ENCODE results near the gene ARHGAP32.
"Not testable (repeated sequence)": the region's sequence is repeated elsewhere in the genome, so short reads cannot be mapped to it uniquely, and the experiment has no call there.

Gene ARHGAP32

GRCh38 chr11:128928400-128928799 is 263.7 kb downstream of the ARHGAP32 start:
- no peak for DNase-seq

- DNase-seq = no peak
Measured at GRCh38 chr11:128927683-128928336, 264.3 kb downstream of the ARHGAP32 start.

- DNase-seq = no peak
Measured at GRCh38 chr11:128927108-128927461, 265.0 kb downstream of the ARHGAP32 start.

GRCh38 chr11:128926437-128927107 is 265.6 kb downstream of the ARHGAP32 start:
- no peak for DNase-seq

- DNase-seq = no peak
Measured at GRCh38 chr11:128926000-128926399, 266.1 kb downstream of the ARHGAP32 start.

- no peak for DNase-seq
Measured at GRCh38 chr11:128925250-128925600, 266.9 kb downstream of the ARHGAP32 start.

GRCh38 chr11:128924510-128925249 is 267.4 kb downstream of the ARHGAP32 start:
- DNase-seq = no peak

- DNase-seq = no peak
Measured at GRCh38 chr11:128924104-128924503, 268.0 kb downstream of the ARHGAP32 start.

- no peak for DNase-seq
Measured at GRCh38 chr11:128921793-128922192, 270.3 kb downstream of the ARHGAP32 start.

GRCh38 chr11:128920666-128921065 is 271.5 kb downstream of the ARHGAP32 start:
- DNase-seq = no peak

GRCh38 chr11:128919635-128920034 is 272.5 kb downstream of the ARHGAP32 start:
- DNase-seq = not testable (repeated sequence)

GRCh38 chr11:128919216-128919615 is 272.9 kb downstream of the ARHGAP32 start:
- no peak for DNase-seq

GRCh38 chr11:128917144-128917724 is 274.9 kb downstream of the ARHGAP32 start:
- DNase-seq = no peak

GRCh38 chr11:128916681-128917080 is 275.4 kb downstream of the ARHGAP32 start:
- no peak for DNase-seq

- DNase-seq = no peak
Measured at GRCh38 chr11:128916037-128916572, 276.0 kb downstream of the ARHGAP32 start.

- DNase-seq = no peak
Measured at GRCh38 chr11:128915149-128915521, 277.0 kb downstream of the ARHGAP32 start.
